ENCODE results near the gene FAM83B.

DNA sequence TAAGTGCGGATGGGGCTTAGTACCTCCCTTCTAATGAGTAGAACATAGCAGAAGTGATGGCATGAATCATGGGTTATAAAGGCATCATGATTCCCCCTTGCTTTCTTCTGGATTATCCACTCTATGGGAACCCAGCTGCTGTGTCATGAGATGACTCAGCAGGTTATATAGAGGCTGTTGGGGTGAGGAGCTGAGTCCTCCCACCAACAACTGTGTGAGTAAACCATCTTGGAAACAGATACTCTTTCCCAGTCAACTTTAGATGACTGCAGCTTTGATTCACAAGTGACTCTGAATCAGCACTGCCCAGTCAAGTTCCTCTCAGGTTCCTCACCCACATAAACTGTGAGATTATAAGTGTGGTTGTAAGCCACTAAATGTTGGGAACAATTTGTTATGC lies 46.3 kb downstream of the FAM83B start:
- TF ChIP-seq CHD1 (IDR thresholded peaks at IDR 0.05; ENCODE audit: low read depth, low read length) (no peak), SMAD1 (IDR thresholded peaks at IDR 0.05; ENCODE audit: low read depth, partially characterized antibody) (no peak), POLR2AphosphoS5 (IDR thresholded peaks at IDR 0.05; ENCODE audit: low read length) (no peak), WRNIP1 (IDR thresholded peaks at IDR 0.05; ENCODE audit: borderline replicate concordance, low read depth, low read length) (no peak), YY1 (IDR thresholded peaks at IDR 0.05; ENCODE audit: low read depth, low read length) (no peak), POLR2A (IDR thresholded peaks at IDR 0.05; ENCODE audit: low read depth, low read length) (no peak), NBN (IDR thresholded peaks at IDR 0.05) (no peak), RBBP5 (conservative IDR thresholded peaks at IDR 0.05) (no peak), BCL11A (IDR thresholded peaks at IDR 0.05; ENCODE audit: low read depth, low read length) (no peak), JUND (IDR thresholded peaks at IDR 0.05; ENCODE audit: low read depth, low read length) (no peak), EZH2 (IDR thresholded peaks at IDR 0.05; ENCODE audit: borderline replicate concordance, control insufficient read depth, low read depth, low read length) (no peak), NRF1 (conservative IDR thresholded peaks at IDR 0.05; ENCODE audit: low read depth, low read length) (no peak)
- TF ChIP-seq, protein P1, sequence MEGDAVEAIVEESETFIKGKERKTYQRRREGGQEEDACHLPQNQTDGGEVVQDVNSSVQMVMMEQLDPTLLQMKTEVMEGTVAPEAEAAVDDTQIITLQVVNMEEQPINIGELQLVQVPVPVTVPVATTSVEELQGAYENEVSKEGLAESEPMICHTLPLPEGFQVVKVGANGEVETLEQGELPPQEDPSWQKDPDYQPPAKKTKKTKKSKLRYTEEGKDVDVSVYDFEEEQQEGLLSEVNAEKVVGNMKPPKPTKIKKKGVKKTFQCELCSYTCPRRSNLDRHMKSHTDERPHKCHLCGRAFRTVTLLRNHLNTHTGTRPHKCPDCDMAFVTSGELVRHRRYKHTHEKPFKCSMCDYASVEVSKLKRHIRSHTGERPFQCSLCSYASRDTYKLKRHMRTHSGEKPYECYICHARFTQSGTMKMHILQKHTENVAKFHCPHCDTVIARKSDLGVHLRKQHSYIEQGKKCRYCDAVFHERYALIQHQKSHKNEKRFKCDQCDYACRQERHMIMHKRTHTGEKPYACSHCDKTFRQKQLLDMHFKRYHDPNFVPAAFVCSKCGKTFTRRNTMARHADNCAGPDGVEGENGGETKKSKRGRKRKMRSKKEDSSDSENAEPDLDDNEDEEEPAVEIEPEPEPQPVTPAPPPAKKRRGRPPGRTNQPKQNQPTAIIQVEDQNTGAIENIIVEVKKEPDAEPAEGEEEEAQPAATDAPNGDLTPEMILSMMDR (IDR thresholded peaks at IDR 0.05 in 2 of 3, conservative IDR thresholded peaks at IDR 0.05 in 1 of 3; ENCODE audit: control insufficient read depth in 2 of 3, extremely low read depth in 1 of 3, insufficient read depth in 1 of 3, low read depth in 3 of 3, low read length in 3 of 3), result no peak
- TF ChIP-seq, protein P2, sequence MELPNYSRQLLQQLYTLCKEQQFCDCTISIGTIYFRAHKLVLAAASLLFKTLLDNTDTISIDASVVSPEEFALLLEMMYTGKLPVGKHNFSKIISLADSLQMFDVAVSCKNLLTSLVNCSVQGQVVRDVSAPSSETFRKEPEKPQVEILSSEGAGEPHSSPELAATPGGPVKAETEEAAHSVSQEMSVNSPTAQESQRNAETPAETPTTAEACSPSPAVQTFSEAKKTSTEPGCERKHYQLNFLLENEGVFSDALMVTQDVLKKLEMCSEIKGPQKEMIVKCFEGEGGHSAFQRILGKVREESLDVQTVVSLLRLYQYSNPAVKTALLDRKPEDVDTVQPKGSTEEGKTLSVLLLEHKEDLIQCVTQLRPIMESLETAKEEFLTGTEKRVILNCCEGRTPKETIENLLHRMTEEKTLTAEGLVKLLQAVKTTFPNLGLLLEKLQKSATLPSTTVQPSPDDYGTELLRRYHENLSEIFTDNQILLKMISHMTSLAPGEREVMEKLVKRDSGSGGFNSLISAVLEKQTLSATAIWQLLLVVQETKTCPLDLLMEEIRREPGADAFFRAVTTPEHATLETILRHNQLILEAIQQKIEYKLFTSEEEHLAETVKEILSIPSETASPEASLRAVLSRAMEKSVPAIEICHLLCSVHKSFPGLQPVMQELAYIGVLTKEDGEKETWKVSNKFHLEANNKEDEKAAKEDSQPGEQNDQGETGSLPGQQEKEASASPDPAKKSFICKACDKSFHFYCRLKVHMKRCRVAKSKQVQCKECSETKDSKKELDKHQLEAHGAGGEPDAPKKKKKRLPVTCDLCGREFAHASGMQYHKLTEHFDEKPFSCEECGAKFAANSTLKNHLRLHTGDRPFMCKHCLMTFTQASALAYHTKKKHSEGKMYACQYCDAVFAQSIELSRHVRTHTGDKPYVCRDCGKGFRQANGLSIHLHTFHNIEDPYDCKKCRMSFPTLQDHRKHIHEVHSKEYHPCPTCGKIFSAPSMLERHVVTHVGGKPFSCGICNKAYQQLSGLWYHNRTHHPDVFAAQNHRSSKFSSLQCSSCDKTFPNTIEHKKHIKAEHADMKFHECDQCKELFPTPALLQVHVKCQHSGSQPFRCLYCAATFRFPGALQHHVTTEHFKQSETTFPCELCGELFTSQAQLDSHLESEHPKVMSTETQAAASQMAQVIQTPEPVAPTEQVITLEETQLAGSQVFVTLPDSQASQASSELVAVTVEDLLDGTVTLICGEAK (IDR thresholded peaks at IDR 0.05; ENCODE audit: borderline replicate concordance), result no peak

Measured in GM12878 (cell line).